Thyroid gland (tissue), 4 donors: Measurements from ENCODE around the gene SATB2.

Experiments used
- CTCF ChIP-seq, 6 experiments: fragments of 200-600 bp in 3 of 6; fragments of 450-650 bp in 3 of 6; sonication (generic) in 3 of 6; IDR thresholded peaks; one replicate each; pipeline ENCODE4 v1.5.1; 2016 to 2019; ENCODE audit warnings: antibody characterized with exemption in 6 of 6, mild to moderate bottlenecking in 2 of 6, inconsistent platforms in 1 of 6, moderate library complexity in 1 of 6
- POLR2A ChIP-seq, 2 donors: fragments of 450-650 bp; IDR thresholded peaks; one replicate each; pipeline ENCODE4 v1.6.1; 2017; ENCODE audit warnings: antibody characterized with exemption in 2 of 2, mild to moderate bottlenecking in 2 of 2, moderate library complexity in 1 of 2

DNA sequence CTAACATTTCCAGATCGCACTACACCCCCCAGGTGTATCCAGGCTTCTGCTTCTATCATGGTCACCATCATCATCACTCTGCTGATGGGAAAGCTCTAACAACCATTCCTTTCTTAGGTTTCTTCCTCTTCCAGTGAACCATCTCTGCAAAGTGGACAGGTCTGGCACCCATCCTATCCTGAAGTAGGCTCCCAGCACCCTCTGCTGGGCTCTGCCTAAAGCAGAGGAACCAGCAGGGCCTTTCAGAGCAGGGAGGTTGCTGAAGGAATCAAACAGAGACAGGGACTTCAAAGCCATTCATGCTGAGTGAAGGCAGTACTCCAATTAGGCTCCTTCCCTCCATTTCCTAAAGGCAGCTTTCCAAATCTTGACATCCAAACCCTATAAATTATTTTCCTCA, 27.2 kb upstream of the SATB2 start:
- TF ChIP-seq CTCF (IDR thresholded peaks at IDR 0.05) (no peak), POLR2A (IDR thresholded peaks at IDR 0.05) (no peak)
